22Rv1 (cell line): Measurements from ENCODE around the gene ATOH8.

Experiments used
- H3K27ac ChIP-seq: fragments of 450-650 bp; 2 replicates; pipeline ENCODE4 v1.5.1; 2017
- ZFX ChIP-seq: fragments of 450-650 bp; IDR thresholded peaks from 2 replicates; pipeline ENCODE4 v1.6.1; 2017; ENCODE audit warnings: antibody characterized with exemption, borderline replicate concordance
- TF ChIP-seq, protein P1 (sequence below): fragments of 450-650 bp; IDR thresholded peaks from 2 replicates; pipeline ENCODE4 v1.5.1; 2017; ENCODE audit warnings: mild to moderate bottlenecking

The ATOH8 gene

GRCh38 chr2:85779641-85780315 lies 26.0 kb downstream of the ATOH8 start:
- H3K27ac ChIP-seq, result no peak overlapping the region
- TF ChIP-seq ZFX, result no peak
- TF ChIP-seq, protein P1, sequence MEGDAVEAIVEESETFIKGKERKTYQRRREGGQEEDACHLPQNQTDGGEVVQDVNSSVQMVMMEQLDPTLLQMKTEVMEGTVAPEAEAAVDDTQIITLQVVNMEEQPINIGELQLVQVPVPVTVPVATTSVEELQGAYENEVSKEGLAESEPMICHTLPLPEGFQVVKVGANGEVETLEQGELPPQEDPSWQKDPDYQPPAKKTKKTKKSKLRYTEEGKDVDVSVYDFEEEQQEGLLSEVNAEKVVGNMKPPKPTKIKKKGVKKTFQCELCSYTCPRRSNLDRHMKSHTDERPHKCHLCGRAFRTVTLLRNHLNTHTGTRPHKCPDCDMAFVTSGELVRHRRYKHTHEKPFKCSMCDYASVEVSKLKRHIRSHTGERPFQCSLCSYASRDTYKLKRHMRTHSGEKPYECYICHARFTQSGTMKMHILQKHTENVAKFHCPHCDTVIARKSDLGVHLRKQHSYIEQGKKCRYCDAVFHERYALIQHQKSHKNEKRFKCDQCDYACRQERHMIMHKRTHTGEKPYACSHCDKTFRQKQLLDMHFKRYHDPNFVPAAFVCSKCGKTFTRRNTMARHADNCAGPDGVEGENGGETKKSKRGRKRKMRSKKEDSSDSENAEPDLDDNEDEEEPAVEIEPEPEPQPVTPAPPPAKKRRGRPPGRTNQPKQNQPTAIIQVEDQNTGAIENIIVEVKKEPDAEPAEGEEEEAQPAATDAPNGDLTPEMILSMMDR, result no peak

DNA sequence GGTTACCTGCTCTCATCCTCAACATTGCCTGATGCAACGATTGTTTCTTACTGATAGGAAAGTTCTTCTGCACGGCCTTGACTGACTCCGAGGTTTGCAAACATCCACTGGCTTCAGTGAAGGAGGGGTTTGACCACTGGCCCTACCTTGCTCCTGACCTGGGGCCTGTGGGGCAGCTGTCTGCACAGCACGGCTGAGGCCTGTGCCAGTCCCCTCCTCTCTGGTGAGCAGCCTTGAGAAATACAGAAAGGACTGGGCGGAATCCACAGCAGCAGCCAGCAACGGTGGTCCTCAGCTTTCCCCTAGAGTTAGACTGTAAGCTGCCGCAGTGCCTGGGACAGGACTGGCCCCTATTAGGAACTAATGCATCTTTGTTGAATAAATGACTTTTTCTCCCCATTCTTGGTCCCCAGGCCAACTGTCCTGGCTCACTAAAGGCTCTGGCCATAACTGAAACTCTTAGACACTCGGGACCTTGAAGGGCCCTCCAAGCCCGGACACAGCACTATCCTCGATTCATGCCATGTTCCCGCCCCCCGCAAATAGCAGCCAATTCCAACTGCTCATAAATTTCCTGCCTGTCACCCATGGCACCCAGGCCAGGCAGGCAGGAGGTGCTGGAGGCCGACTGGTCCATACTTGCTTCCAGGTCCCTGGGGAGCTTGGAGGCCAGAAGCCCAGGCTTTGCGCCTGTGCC lies 26.7 kb downstream of the ATOH8 start:
- no peak overlapping the region for H3K27ac ChIP-seq
- TF ChIP-seq, protein P1, result no peak
- no peak for TF ChIP-seq ZFX

GRCh38 chr2:85781013-85781332 lies 27.2 kb downstream of the ATOH8 start:
- H3K27ac ChIP-seq, result no peak overlapping the region
- TF ChIP-seq ZFX, result no peak
- TF ChIP-seq, protein P1, result no peak

- no peak overlapping the region for H3K27ac ChIP-seq
- TF ChIP-seq, protein P1, result no peak
- no peak for TF ChIP-seq ZFX
Measured at GRCh38 chr2:85783796-85784195, 30.0 kb downstream of the ATOH8 start.

DNA sequence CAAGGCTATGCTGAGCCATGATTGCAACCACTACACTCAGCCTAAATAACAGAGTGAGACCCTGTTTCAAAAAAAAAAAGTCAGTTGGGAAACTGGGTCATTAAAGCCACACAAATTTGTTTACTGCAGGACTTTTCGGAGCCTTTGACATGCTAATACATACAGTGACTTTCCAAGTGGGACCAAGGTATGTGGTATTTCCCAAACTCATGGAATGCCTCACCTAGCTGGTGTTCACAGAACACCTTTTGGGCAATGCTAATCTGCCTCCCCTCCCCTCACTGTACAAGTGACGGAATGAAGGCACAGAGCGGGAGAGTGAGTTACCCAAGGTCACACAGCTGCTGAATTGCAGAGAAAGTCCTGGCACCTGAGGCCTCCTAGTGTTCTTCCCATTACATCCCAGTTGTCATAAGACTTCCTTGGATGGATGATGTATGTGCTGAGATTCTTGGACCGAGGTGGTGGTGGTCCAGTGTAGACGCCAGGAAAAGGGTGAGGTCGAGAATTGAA lies 30.7 kb downstream of the ATOH8 start:
- H3K27ac ChIP-seq, result no peak overlapping the region
- TF ChIP-seq, protein P1, result no peak
- TF ChIP-seq ZFX, result no peak

- H3K27ac ChIP-seq, result no peak overlapping the region
- TF ChIP-seq, protein P1, result no peak
- TF ChIP-seq ZFX, result no peak
Measured at GRCh38 chr2:85785027-85785822, 31.4 kb downstream of the ATOH8 start.

DNA sequence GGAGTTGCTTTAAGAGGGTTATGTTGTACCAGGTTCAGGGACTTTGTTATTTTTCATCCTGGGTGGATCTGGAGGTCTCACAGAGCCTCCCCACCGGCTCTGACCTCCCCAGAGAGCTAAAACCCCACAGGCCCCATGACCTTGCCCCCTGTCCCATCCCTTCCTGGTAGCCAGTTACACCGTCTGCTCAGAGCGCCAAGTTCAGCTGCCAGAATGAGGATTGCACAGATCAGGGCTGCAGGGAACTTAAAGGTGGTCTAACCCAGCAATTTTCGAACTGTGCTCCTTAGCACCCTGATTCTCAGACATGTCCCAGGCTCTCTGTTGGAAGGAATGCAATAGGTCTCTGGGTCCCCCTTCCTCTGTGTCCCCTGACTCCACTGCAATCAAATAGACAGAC lies 32.1 kb downstream of the ATOH8 start:
- no peak for TF ChIP-seq ZFX
- TF ChIP-seq, protein P1, result no peak
- H3K27ac ChIP-seq, result no peak overlapping the region
